ENCODE measurements around the gene NEU1. TPM values are rescaled to one million over a fixed set of nuclear protein-coding genes. Genes with fewer than 3 reads are reported as not detected.

Gene NEU1
- total and polyA plus RNA-seq, 2 of the 8 experiments (the other 6 are each of a cell fraction or from before 2014, with no cell fraction given): 41.2 to 72.1 TPM

DNA sequence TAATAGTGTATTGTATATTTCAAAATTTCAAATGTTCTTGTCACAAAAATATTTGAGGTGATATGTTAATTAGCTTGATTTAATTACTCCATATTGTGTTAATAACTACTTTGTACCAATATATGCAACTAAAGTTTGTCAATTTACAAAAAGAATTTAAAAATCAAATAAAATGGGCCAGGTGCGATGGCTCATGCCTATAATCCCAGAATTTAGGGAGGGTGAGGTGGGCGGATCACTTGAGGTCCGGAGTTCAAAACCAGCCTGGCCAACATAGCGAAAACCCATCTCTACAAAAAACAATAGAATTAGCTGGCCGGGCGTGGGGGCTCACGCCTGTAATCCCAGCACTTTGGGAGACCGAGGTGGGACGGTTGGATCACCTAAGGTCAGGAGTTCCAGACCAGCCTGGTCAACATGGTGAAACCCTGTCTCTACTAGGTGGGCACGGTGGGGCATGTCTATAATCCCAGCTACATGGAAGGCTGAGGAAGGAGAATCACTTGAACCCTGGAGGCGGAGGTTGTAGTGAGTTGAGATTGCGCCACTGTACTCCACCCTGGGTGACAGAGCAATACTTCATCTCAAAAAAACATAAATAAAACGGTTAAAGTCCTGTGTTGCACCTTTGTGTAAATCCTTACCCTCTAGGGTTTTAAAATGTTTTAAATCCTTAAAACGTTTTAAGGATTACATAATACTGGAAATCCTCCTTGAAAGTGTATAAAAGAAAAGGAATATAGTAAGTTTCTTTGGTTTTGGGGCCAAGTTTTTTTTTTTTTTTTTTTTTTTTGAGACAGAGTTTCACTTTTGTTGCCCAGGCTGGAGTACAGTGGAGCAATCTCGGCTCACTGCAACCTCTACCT, 31.0 kb downstream of the NEU1 start:
- H4K5ac ChIP-seq (ENCODE audit: insufficient read length, low read depth, low read length): no peak overlapping the region
- no peak overlapping the region for H2BK5ac ChIP-seq (ENCODE audit: low read depth, low read length)
- H4K8ac ChIP-seq (ENCODE audit: extremely low read depth, insufficient read depth, low read length): no peak overlapping the region
- H2BK12ac ChIP-seq (ENCODE audit: low read depth, low read length): no peak overlapping the region
- no peak overlapping the region for H3K9ac ChIP-seq (replicated peaks in 1 of 4; ENCODE audit: extremely low read depth in 1 of 4, low read depth in 3 of 4, low read length in 3 of 4)
- DNase-seq (ENCODE audit: low read depth in 1 of 2, low spot score in 2 of 2) (no peak), FAIRE-seq (no peak)
- peaks cover 0 to 13% (median 6%) of the 10 kb centered on the region in 4 experiments; a peak in 4 of 8 replicates for H3K36me3 ChIP-seq (ENCODE audit: control insufficient read depth in 2 of 4, insufficient read depth in 4 of 4, low read length in 3 of 4)
- H3K27me3 ChIP-seq (replicated peaks in 1 of 4; ENCODE audit: control insufficient read depth in 3 of 4, extremely low read depth in 1 of 4, insufficient read depth in 3 of 4, low read length in 3 of 4): no peaks in the 10 kb centered on the region
- peak overlapping the region; percentile 81 to 89; a peak in 2 of 4 replicates for H3K4me2 ChIP-seq (ENCODE audit: insufficient read depth in 1 of 2, low read depth in 2 of 2, low read length in 2 of 2)
- peaks cover 11 to 41% of the 10 kb centered on the region in 2 experiments for H3K79me2 ChIP-seq (ENCODE audit: control insufficient read depth in 1 of 2, insufficient read depth in 2 of 2, low read length in 2 of 2)
- H2BK20ac ChIP-seq (ENCODE audit: low read length): no peak overlapping the region
- peaks cover 0 to 6% of the 10 kb centered on the region in 2 experiments for H4K20me1 ChIP-seq (replicated peaks in 1 of 2; ENCODE audit: control insufficient read depth in 1 of 2, insufficient read depth in 2 of 2, low read length in 2 of 2)
- no peak overlapping the region for H3K14ac ChIP-seq (ENCODE audit: insufficient read length)
- no peak overlapping the region for H2AK5ac ChIP-seq (ENCODE audit: low read depth, low read length)
- H3K4me1 ChIP-seq (replicated peaks in 1 of 4; ENCODE audit: control insufficient read depth in 3 of 4, insufficient read depth in 4 of 4, low read length in 3 of 4): peaks cover 1 to 2% (median 1%) of the 10 kb centered on the region in 4 experiments; a peak in 6 of 7 replicates
- H4K91ac ChIP-seq (replicated peaks; ENCODE audit: insufficient read length, low read length): no peak overlapping the region
- H2AFZ ChIP-seq (ENCODE audit: low read length): no peak overlapping the region
- peaks cover 19% of the 10 kb centered on the region for H3K23me2 ChIP-seq (ENCODE audit: low read depth, low read length)
- ChIA-PET POLR2A (ENCODE audit: partially characterized antibody) (interaction anchor here (0.8 to 11.4 kb wide), 13 partner anchors 8 to 179 kb away, joined by 3 to 189 read pairs (median 4); partner anchors contain the start of genes BAG6, HSPA1A, HSPA1L and LSM2), CTCF (ENCODE audit: partially characterized antibody) (interaction anchor here (0.8 to 3.5 kb wide), 26 partner anchors 13 to 232 kb away, joined by 3 to 27 read pairs (median 6); partner anchors contain the start of genes C6orf47, LSM2 and LY6G5C)
- H3K18ac ChIP-seq (ENCODE audit: extremely low read depth, low read length): no peak overlapping the region
- H3K79me1 ChIP-seq (ENCODE audit: low read depth, low read length): peaks cover 2% of the 10 kb centered on the region; the same call in 1 of the 2 replicates
- no peak overlapping the region for H3K56ac ChIP-seq (replicated peaks; ENCODE audit: insufficient read length, low read depth, low read length)
- H3K4ac ChIP-seq (replicated peaks; ENCODE audit: insufficient read length, low read depth, low read length): no peak overlapping the region
- H3K9me3 ChIP-seq (ENCODE audit: insufficient read depth in 2 of 2, low read depth in 1 of 2, low read length in 1 of 2): no peaks in the 10 kb centered on the region
- H2BK15ac ChIP-seq (ENCODE audit: low read length): no peak overlapping the region
- WGBS, 2 experiments (ENCODE audit: extremely low coverage in 1 of 2, insufficient coverage in 1 of 2, insufficient read length in 1 of 2, insufficient replicate concordance in 2 of 2, low coverage in 1 of 2, low lambda C conversion rate in 2 of 2, missing lambda C conversion rate in 1 of 2): 94% methylated on average over 15 of the region's 15 CpGs; no CpG with 5 or more reads in 1 of the 2 experiments
- peak overlapping the region in 1 of 4 experiments; percentile 90; a peak in 2 of 8 replicates for H3K4me3 ChIP-seq (ENCODE audit: extremely low read depth in 1 of 4, insufficient read depth in 2 of 4, low read depth in 3 of 4, low read length in 4 of 4)
- no peak overlapping the region for H3K27ac ChIP-seq (ENCODE audit: low read depth, low read length)
- H3K23ac ChIP-seq (ENCODE audit: insufficient read length): no peak overlapping the region
- no peak overlapping the region for H2BK120ac ChIP-seq (replicated peaks; ENCODE audit: low read depth, low read length)
- TF ChIP-seq NRF1 (IDR thresholded peaks at IDR 0.05; ENCODE audit: low read depth, low read length) (no peak), TAF7 (optimal IDR thresholded peaks at IDR 0.05; ENCODE audit: borderline replicate concordance, low read depth, low read length) (no peak), EGR1 (IDR thresholded peaks at IDR 0.05; ENCODE audit: borderline replicate concordance, low read depth, low read length) (no peak), JUND (IDR thresholded peaks at IDR 0.05; ENCODE audit: low read length) (no peak), SIN3A (conservative IDR thresholded peaks at IDR 0.05 in 1 of 2, IDR thresholded peaks at IDR 0.05 in 1 of 2; ENCODE audit: low read depth in 1 of 2, low read length in 2 of 2) (no peak), KDM1A (IDR thresholded peaks at IDR 0.05; ENCODE audit: borderline replicate concordance, low read length) (no peak), TAF1 (IDR thresholded peaks at IDR 0.05; ENCODE audit: low read depth, low read length) (no peak), POLR2AphosphoS5 (IDR thresholded peaks at IDR 0.05; ENCODE audit: low read depth, low read length) (no peak), BACH1 (IDR thresholded peaks at IDR 0.05; ENCODE audit: low read length) (no peak), SIX5 (IDR thresholded peaks at IDR 0.05; ENCODE audit: low read depth, low read length) (no peak)
- TF ChIP-seq, protein P1, sequence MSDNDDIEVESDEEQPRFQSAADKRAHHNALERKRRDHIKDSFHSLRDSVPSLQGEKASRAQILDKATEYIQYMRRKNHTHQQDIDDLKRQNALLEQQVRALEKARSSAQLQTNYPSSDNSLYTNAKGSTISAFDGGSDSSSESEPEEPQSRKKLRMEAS (IDR thresholded peaks at IDR 0.05): no peak
